KMS-11 (cell line): Measurements from ENCODE around the gene MYO1C.

Source experiments
- H2AFZ ChIP-seq: fragments of 200-600 bp; sonication (generic); 2 replicates; pipeline ENCODE4 v1.6.1; 2016; ENCODE audit warnings: antibody characterized with exemption, mixed run types, low read depth
- H3K27ac ChIP-seq: fragments of 200-600 bp; sonication (generic); 2 replicates; pipeline ENCODE4 v1.6.1; 2016; ENCODE audit warnings: mild to moderate bottlenecking, mixed run types
- H3K27me3 ChIP-seq: fragments of 200-600 bp; sonication (generic); 2 replicates; pipeline ENCODE4 v1.6.1; 2017; ENCODE audit warnings: mild to moderate bottlenecking, low read depth, mixed run types, moderate library complexity; ENCODE audit not compliant: insufficient read depth
- H3K36me3 ChIP-seq: fragments of 200-600 bp; sonication (generic); 2 replicates; pipeline ENCODE4 v1.6.1; 2017; ENCODE audit warnings: mild to moderate bottlenecking, mixed run types; ENCODE audit not compliant: insufficient read depth
- H3K4me1 ChIP-seq: fragments of 200-600 bp; sonication (generic); 2 replicates; pipeline ENCODE4 v1.6.1; 2016; ENCODE audit warnings: mild to moderate bottlenecking, low read depth, mixed run types; ENCODE audit not compliant: poor library complexity, severe bottlenecking
- H3K4me2 ChIP-seq: fragments of 200-600 bp; sonication (generic); 2 replicates; pipeline ENCODE4 v1.7.0; 2016; ENCODE audit warnings: mild to moderate bottlenecking, mixed run types
- H3K4me3 ChIP-seq: fragments of 200-600 bp; sonication (generic); IDR thresholded peaks from 2 replicates; pipeline ENCODE4 v1.6.1; 2017; ENCODE audit warnings: low read depth, low read length, mixed read lengths; ENCODE audit not compliant: insufficient read depth
- H3K79me2 ChIP-seq: fragments of 200-600 bp; sonication (generic); 2 replicates; pipeline ENCODE4 v1.6.1; 2016; ENCODE audit warnings: low read depth, mixed run types; ENCODE audit not compliant: insufficient read depth
- H3K9ac ChIP-seq: fragments of 200-600 bp; sonication (generic); 2 replicates; pipeline ENCODE4 v1.6.1; 2016; ENCODE audit warnings: mild to moderate bottlenecking, mixed run types
- H4K20me1 ChIP-seq: fragments of 200-600 bp; sonication (generic); 2 replicates; pipeline ENCODE4 v1.6.1; 2016; ENCODE audit warnings: mild to moderate bottlenecking, mixed run types; ENCODE audit not compliant: insufficient read depth
- CTCF ChIP-seq: fragments of 200-600 bp; sonication (generic); conservative IDR thresholded peaks from 2 replicates; pipeline ENCODE4 v1.6.1; 2017; ENCODE audit warnings: low read depth, mild to moderate bottlenecking, antibody characterized with exemption, low read length, moderate library complexity, mixed read lengths

MYO1C gene

GRCh38 chr17:1442187-1442586, 50.3 kb downstream of the MYO1C start:
- Histone ChIP-seq H4K20me1 (no peaks in the 10 kb centered on the region), H2AFZ (no peak overlapping the region), H3K4me3 (no peak overlapping the region), H3K27me3 (no peaks in the 10 kb centered on the region), H3K27ac (no peak overlapping the region), H3K36me3 (no peaks in the 10 kb centered on the region), H3K79me2 (peaks cover 56% of the 10 kb centered on the region; the same call in 1 of the 2 replicates), H3K9ac (no peak overlapping the region), H3K4me2 (no peak overlapping the region), H3K4me1 (no peaks in the 10 kb centered on the region)
- TF ChIP-seq CTCF: no peak

- no peak overlapping the region for H3K9ac ChIP-seq
- H3K4me2 ChIP-seq: no peak overlapping the region
- no peak overlapping the region for H3K27ac ChIP-seq
- no peak overlapping the region for H2AFZ ChIP-seq
- H3K4me3 ChIP-seq: no peak overlapping the region
- no peak for TF ChIP-seq CTCF
- H3K79me2 ChIP-seq: peaks cover 55% of the 10 kb centered on the region; the same call in 1 of the 2 replicates
- H4K20me1 ChIP-seq: no peaks in the 10 kb centered on the region
- no peaks in the 10 kb centered on the region for H3K27me3 ChIP-seq
- peaks cover 11% of the 10 kb centered on the region for H3K4me1 ChIP-seq
- no peaks in the 10 kb centered on the region for H3K36me3 ChIP-seq
These were observed 51.6 kb downstream of the MYO1C start for GRCh38 chr17:1440921-1441320.

- Histone ChIP-seq H3K36me3 (no peaks in the 10 kb centered on the region), H3K27me3 (no peaks in the 10 kb centered on the region), H3K79me2 (peaks cover 51% of the 10 kb centered on the region; the same call in 1 of the 2 replicates), H3K4me3 (no peak overlapping the region), H3K27ac (no peak overlapping the region), H4K20me1 (no peaks in the 10 kb centered on the region), H2AFZ (no peak overlapping the region), H3K4me2 (no peak overlapping the region), H3K4me1 (peaks cover 23% of the 10 kb centered on the region), H3K9ac (no peak overlapping the region)
- no peak for TF ChIP-seq CTCF
These were observed 53.8 kb downstream of the MYO1C start for GRCh38 chr17:1438593-1439083.

- Histone ChIP-seq H3K79me2 (peaks cover 52% of the 10 kb centered on the region; the same call in 1 of the 2 replicates), H3K4me2 (no peak overlapping the region), H3K4me3 (no peak overlapping the region), H3K36me3 (no peaks in the 10 kb centered on the region), H3K27ac (no peak overlapping the region), H4K20me1 (no peaks in the 10 kb centered on the region), H2AFZ (no peak overlapping the region), H3K9ac (no peak overlapping the region), H3K27me3 (no peaks in the 10 kb centered on the region), H3K4me1 (peaks cover 23% of the 10 kb centered on the region)
- TF ChIP-seq CTCF: no peak
These were observed 57.2 kb downstream of the MYO1C start for GRCh38 chr17:1435326-1435725.
